Breast epithelium (tissue), 3 donors: ENCODE measurements around the gene WWP2.
"Not testable (repeated sequence)": the region's sequence is repeated elsewhere in the genome, so short reads cannot be mapped to it uniquely, and the experiment has no call there.

Experiments
- CTCF ChIP-seq, 3 donors: fragments of 450-650 bp; IDR thresholded peaks; one replicate each; pipeline ENCODE4 v1.5.1; 2016 to 2017; ENCODE audit warnings: antibody characterized with exemption in 3 of 3, mild to moderate bottlenecking in 3 of 3, moderate library complexity in 3 of 3
- POLR2A ChIP-seq: fragments of 450-650 bp; IDR thresholded peaks from one replicate; pipeline ENCODE4 v1.6.1; 2016; ENCODE audit warnings: antibody characterized with exemption, mild to moderate bottlenecking, moderate library complexity

- not testable (repeated sequence) for TF ChIP-seq CTCF (IDR thresholded peaks at IDR 0.05); POLR2A
Measured at GRCh38 chr16:69964960-69965660, 203.0 kb downstream of the WWP2 start.
